ENCODE results near the gene KSR1.

DNA sequence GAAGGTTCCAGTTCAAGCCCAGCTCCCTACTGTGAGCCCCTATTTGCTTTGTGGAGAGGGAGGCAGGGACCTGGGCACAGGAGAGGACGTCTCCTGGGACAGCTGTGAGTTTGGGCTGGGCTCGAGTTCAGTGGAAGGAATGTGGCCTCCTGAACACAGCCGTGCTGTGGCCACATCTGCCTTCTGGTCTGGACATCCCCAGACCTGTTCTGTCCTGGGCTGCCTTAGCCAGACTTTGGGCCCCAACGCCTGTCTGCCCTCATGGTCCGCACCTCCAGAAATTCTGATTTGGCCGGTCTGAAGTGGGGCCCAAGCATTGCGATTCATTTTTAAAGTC is 114.3 kb downstream of the KSR1 start:
- TF ChIP-seq, protein P1, sequence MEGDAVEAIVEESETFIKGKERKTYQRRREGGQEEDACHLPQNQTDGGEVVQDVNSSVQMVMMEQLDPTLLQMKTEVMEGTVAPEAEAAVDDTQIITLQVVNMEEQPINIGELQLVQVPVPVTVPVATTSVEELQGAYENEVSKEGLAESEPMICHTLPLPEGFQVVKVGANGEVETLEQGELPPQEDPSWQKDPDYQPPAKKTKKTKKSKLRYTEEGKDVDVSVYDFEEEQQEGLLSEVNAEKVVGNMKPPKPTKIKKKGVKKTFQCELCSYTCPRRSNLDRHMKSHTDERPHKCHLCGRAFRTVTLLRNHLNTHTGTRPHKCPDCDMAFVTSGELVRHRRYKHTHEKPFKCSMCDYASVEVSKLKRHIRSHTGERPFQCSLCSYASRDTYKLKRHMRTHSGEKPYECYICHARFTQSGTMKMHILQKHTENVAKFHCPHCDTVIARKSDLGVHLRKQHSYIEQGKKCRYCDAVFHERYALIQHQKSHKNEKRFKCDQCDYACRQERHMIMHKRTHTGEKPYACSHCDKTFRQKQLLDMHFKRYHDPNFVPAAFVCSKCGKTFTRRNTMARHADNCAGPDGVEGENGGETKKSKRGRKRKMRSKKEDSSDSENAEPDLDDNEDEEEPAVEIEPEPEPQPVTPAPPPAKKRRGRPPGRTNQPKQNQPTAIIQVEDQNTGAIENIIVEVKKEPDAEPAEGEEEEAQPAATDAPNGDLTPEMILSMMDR (conservative IDR thresholded peaks at IDR 0.05; ENCODE audit: low read depth, low read length) = no peak
- TF ChIP-seq EZH2 (IDR thresholded peaks at IDR 0.05; ENCODE audit: borderline replicate concordance, low read depth, low read length, poor library complexity, severe bottlenecking) = no peak
